HCT116 (cell line): ENCODE data around the gene SSX5. TPM values are rescaled to one million over a fixed set of nuclear protein-coding genes. Genes with fewer than 3 reads are reported as not detected.

ENCODE experiments used
- ATAC-seq: fragments of 200-7000 bp; cut with Tn5 transposase; 2 replicates; pipeline ENCODE4 v1.9.1; 2020; ENCODE audit warnings: mild to moderate bottlenecking, moderate library complexity
- BruUV-seq: library from RNA; stranded (reverse); fragments of 400-500 nt; replicated peaks from 2 replicates; lab custom pipeline; 2021; lab: Mats Ljungman, UMichigan
- CTCF ChIA-PET: fragments of 300-600 bp; sonication (Branson Sonifier 250); formaldehyde crosslinking; loops from one replicate; lab custom pipeline; 2021; ENCODE audit warnings: antibody characterized with exemption; lab: Charles Lee
- POLR2A ChIA-PET: fragments of 300-600, 350-600 bp; sonication (Branson Sonifier 250); formaldehyde crosslinking; loops from one replicate; lab custom pipeline; 2021; ENCODE audit warnings: antibody characterized with exemption; lab: Charles Lee
- RAD21 ChIA-PET, 2 experiments: fragments of 300-600 bp; sonication (Branson Sonifier 250); formaldehyde crosslinking; loops; one replicate each; lab custom pipeline; 2023; ENCODE audit warnings: low total read pairs in 2 of 2; ENCODE audit not compliant: uncharacterized antibody in 2 of 2, unreplicated experiment in 2 of 2, low non-redundant PET in 1 of 2; lab: Charles Lee
- DNase-seq: peaks from one replicate; pipeline ENCODE4 v3.0.0-alpha.2; 2010; ENCODE audit warnings: low read depth, low spot score
- H2AFZ ChIP-seq: fragments of 200-600 bp; shearing (Covaris generic), sonication (generic); 2 replicates; pipeline ENCODE4 v1.6.1; 2017; ENCODE audit warnings: low read depth, mixed run types, mixed read lengths, antibody characterized with exemption, low read length; ENCODE audit not compliant: poor library complexity, severe bottlenecking
- H3K27ac ChIP-seq: 2 replicates; pipeline ENCODE4 v1.5.1; 2012; ENCODE audit warnings: low read depth, low read length
- H3K27me3 ChIP-seq: fragments of 200-600 bp; sonication (generic); 2 replicates; pipeline ENCODE4 v1.6.1; 2016; ENCODE audit warnings: mixed run types, low read length, mixed read lengths; ENCODE audit not compliant: insufficient read depth
- H3K36me3 ChIP-seq, 2 experiments: fragments of 200-500 bp in 1 of 2; fragments of 200-600 bp in 1 of 2; sonication (Bioruptor generic) in 1 of 2; sonication (generic) in 1 of 2; 2 replicates each; pipeline versions ENCODE4 v1.5.1 to v1.6.1; 2014 to 2016; ENCODE audit warnings: low read length in 2 of 2, inconsistent platforms in 1 of 2, mixed read lengths in 1 of 2, mixed run types in 1 of 2; ENCODE audit not compliant: insufficient read depth in 2 of 2, control insufficient read depth in 1 of 2
- H3K4me1 ChIP-seq, 2 experiments: fragments of 200-600 bp in 1 of 2; sonication (generic) in 1 of 2; 2 replicates each; pipeline versions ENCODE4 v1.5.1 to v1.6.1; 2012 to 2017; ENCODE audit warnings: low read length in 2 of 2, inconsistent platforms in 1 of 2, mild to moderate bottlenecking in 1 of 2, mixed read lengths in 1 of 2, mixed run types in 1 of 2, moderate library complexity in 1 of 2; ENCODE audit not compliant: insufficient read depth in 2 of 2, control insufficient read depth in 1 of 2
- H3K4me2 ChIP-seq: fragments of 200-600 bp; sonication (generic); 2 replicates; pipeline ENCODE4 v1.6.1; 2017; ENCODE audit warnings: mixed run types, low read length, mixed read lengths
- H3K4me3 ChIP-seq, 2 experiments: fragments of 200-600 bp in 1 of 2; sonication (generic) in 1 of 2; replicated peaks in 1 of 2; 2 replicates each; pipeline ENCODE4 v1.5.1; 2011 to 2016; ENCODE audit warnings: low read length in 2 of 2, control low read depth in 1 of 2, low read depth in 1 of 2, mild to moderate bottlenecking in 1 of 2, mixed read lengths in 1 of 2, mixed run types in 1 of 2
- H3K79me2 ChIP-seq: fragments of 200-600 bp; sonication (generic); 2 replicates; pipeline ENCODE4 v1.6.1; 2017; ENCODE audit warnings: mild to moderate bottlenecking, mixed run types, low read length, moderate library complexity, mixed read lengths; ENCODE audit not compliant: insufficient read depth
- H3K9ac ChIP-seq: fragments of 200-600 bp; sonication (generic); 2 replicates; pipeline ENCODE4 v1.6.1; 2016; ENCODE audit warnings: low read length, mixed read lengths
- H3K9me2 ChIP-seq: fragments of 200-600 bp; sonication (generic), shearing (Covaris generic); 2 replicates; pipeline ENCODE4 v1.6.1; 2017; ENCODE audit warnings: mixed run types, mild to moderate bottlenecking, moderate library complexity; ENCODE audit not compliant: insufficient read depth
- H3K9me3 ChIP-seq, 2 experiments: fragments of 200-500 bp in 1 of 2; fragments of 200-600 bp in 1 of 2; sonication (Bioruptor generic) in 1 of 2; sonication (generic) in 1 of 2; 2 replicates each; pipeline ENCODE4 v1.6.1; 2014 to 2017; ENCODE audit warnings: low read length in 2 of 2, mixed read lengths in 2 of 2, inconsistent platforms in 1 of 2, low read depth in 1 of 2, mild to moderate bottlenecking in 1 of 2, mixed run types in 1 of 2, moderate library complexity in 1 of 2; ENCODE audit not compliant: control insufficient read depth in 1 of 2, insufficient read depth in 1 of 2
- H4K20me1 ChIP-seq: fragments of 200-600 bp; sonication (generic), shearing (Covaris generic); 2 replicates; pipeline ENCODE4 v1.6.1; 2017; ENCODE audit warnings: mixed run types, mild to moderate bottlenecking, moderate library complexity; ENCODE audit not compliant: insufficient read depth
- ELF1 ChIP-seq: IDR thresholded peaks from 2 replicates; pipeline ENCODE4 v1.6.1; 2012; ENCODE audit warnings: low read depth, borderline replicate concordance
- JUND ChIP-seq: IDR thresholded peaks from 2 replicates; pipeline ENCODE4 v1.6.1; 2012
- SIN3A ChIP-seq: IDR thresholded peaks from 2 replicates; pipeline ENCODE4 v1.6.1; 2012; ENCODE audit warnings: low read depth
- ZFX ChIP-seq: fragments of 450-650 bp; IDR thresholded peaks from 2 replicates; pipeline ENCODE4 v1.6.1; 2017
- intact Hi-C: fragments of 100-400 bp; cut with micrococcal nuclease; formaldehyde crosslinking; loops from 2 replicates; pipeline ENCODE4 v1.10.0; 2022
- total RNA-seq: library from RNA; stranded (reverse); gene quantifications from one replicate; pipeline ENCODE4 v1.2.1, GENCODE V29; 2021; ENCODE audit not compliant: unreplicated experiment
- TF ChIP-seq, protein P1 (sequence below), 3 experiments: fragments of 200-600 bp in 1 of 3; sonication (generic) in 1 of 3; IDR thresholded peaks in 2 of 3; conservative IDR thresholded peaks in 1 of 3; 2 replicates each; pipeline ENCODE4 v1.5.1; 2012 to 2017; ENCODE audit warnings: low read depth in 2 of 3, low read length in 2 of 3, antibody characterized with exemption in 1 of 3, borderline replicate concordance in 1 of 3, control low read depth in 1 of 3, mild to moderate bottlenecking in 1 of 3, mixed read lengths in 1 of 3, mixed run types in 1 of 3, moderate library complexity in 1 of 3; ENCODE audit not compliant: insufficient read depth in 1 of 3
- TF ChIP-seq, protein P2 (sequence below): IDR thresholded peaks from 2 replicates; pipeline ENCODE4 v1.6.1; 2011; ENCODE audit warnings: mild to moderate bottlenecking, low read length, moderate library complexity; ENCODE audit not compliant: insufficient replicate concordance; ENCODE audit errors: extremely low read depth
- TF ChIP-seq, protein P3 (sequence below): IDR thresholded peaks from 2 replicates; pipeline ENCODE4 v1.6.1; 2012

SSX5 gene
- total RNA-seq, 1 experiment from 2014 or later = not detected

DNA sequence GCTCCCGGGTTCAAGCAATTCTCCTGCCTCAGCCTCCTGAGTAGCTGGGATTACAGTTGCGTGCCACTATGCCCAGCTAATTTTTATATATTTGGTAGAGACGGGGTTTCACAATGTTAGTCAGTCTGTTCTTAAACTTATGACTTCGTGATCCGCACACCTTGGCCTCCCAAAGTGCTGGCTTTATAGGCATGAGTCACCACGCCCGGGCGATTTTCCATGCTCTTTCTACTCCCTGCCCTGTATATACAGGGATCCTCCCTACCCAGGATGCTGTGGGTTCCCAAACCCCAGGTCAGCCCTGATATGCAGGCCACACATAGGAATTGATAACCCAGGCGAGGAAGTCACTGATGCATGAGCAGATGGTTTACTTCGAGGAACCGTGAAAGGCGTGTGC, 31.4 kb downstream of the SSX5 start:
- ChIA-PET POLR2A (no interaction called here), CTCF (no interaction called here), RAD21 (no interaction called here)
- Histone ChIP-seq H3K9me3 (no peaks in the 10 kb centered on the region), H3K79me2 (no peaks in the 10 kb centered on the region), H2AFZ (no peak overlapping the region), H3K36me3 (no peaks in the 10 kb centered on the region), H3K9ac (no peak overlapping the region), H3K27ac (no peak overlapping the region), H3K4me3 (no peak overlapping the region), H4K20me1 (no peaks in the 10 kb centered on the region), H3K4me1 (no peaks in the 10 kb centered on the region), H3K27me3 (no peaks in the 10 kb centered on the region; the same call in 1 of the 2 replicates), H3K4me2 (no peak overlapping the region), H3K9me2 (no peaks in the 10 kb centered on the region)
- TF ChIP-seq JUND = no peak
- no TSS peak for BruUV-seq
- ATAC-seq (no peak), DNase-seq (no peak)
- intact Hi-C loops = no loop called here

DNA sequence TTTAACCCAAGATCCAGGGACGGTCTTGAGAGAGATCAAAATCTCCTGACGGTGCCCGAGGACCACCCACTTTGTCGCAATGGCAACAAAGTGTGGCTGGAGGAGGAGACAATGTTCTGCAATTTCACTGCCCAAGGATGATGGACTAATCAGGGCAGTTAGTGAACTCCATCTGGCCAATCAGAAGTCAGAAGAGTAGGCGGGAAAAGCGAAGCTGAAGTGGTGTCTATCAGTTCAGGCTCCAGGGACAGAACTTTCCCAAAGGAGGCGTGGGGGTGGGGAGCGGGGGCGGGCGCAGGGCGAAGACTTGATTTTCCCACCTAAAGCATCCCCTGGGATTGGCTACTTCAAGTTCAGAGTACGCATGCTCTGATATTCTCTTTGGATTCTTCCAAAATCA, 40.6 kb downstream of the SSX5 start:
- BruUV-seq = no TSS peak
- Histone ChIP-seq H3K9me2 (no peaks in the 10 kb centered on the region), H3K9me3 (no peaks in the 10 kb centered on the region), H3K9ac (no peak overlapping the region), H3K4me1 (no peaks in the 10 kb centered on the region)
- intact Hi-C loops = no loop called here
- DNase-seq = no peak
- RAD21 ChIA-PET = no interaction called here
- no peak for ATAC-seq
- no peak for TF ChIP-seq SIN3A
- TF ChIP-seq, protein P1, sequence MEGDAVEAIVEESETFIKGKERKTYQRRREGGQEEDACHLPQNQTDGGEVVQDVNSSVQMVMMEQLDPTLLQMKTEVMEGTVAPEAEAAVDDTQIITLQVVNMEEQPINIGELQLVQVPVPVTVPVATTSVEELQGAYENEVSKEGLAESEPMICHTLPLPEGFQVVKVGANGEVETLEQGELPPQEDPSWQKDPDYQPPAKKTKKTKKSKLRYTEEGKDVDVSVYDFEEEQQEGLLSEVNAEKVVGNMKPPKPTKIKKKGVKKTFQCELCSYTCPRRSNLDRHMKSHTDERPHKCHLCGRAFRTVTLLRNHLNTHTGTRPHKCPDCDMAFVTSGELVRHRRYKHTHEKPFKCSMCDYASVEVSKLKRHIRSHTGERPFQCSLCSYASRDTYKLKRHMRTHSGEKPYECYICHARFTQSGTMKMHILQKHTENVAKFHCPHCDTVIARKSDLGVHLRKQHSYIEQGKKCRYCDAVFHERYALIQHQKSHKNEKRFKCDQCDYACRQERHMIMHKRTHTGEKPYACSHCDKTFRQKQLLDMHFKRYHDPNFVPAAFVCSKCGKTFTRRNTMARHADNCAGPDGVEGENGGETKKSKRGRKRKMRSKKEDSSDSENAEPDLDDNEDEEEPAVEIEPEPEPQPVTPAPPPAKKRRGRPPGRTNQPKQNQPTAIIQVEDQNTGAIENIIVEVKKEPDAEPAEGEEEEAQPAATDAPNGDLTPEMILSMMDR (IDR thresholded peaks at IDR 0.05 in 2 of 3, conservative IDR thresholded peaks at IDR 0.05 in 1 of 3; ENCODE audit: borderline replicate concordance in 1 of 3, insufficient read depth in 1 of 3, low read depth in 2 of 3, low read length in 2 of 3) = no peak
- TF ChIP-seq, protein P2, sequence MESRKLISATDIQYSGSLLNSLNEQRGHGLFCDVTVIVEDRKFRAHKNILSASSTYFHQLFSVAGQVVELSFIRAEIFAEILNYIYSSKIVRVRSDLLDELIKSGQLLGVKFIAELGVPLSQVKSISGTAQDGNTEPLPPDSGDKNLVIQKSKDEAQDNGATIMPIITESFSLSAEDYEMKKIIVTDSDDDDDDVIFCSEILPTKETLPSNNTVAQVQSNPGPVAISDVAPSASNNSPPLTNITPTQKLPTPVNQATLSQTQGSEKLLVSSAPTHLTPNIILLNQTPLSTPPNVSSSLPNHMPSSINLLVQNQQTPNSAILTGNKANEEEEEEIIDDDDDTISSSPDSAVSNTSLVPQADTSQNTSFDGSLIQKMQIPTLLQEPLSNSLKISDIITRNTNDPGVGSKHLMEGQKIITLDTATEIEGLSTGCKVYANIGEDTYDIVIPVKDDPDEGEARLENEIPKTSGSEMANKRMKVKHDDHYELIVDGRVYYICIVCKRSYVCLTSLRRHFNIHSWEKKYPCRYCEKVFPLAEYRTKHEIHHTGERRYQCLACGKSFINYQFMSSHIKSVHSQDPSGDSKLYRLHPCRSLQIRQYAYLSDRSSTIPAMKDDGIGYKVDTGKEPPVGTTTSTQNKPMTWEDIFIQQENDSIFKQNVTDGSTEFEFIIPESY = no peak
- no peak for TF ChIP-seq ELF1
- no peak for TF ChIP-seq ZFX
- TF ChIP-seq, protein P3, sequence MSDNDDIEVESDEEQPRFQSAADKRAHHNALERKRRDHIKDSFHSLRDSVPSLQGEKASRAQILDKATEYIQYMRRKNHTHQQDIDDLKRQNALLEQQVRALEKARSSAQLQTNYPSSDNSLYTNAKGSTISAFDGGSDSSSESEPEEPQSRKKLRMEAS = no peak
- TF ChIP-seq, all 23 proteins: peak for 0
- Histone ChIP-seq H3K79me2 (no peaks in the 10 kb centered on the region), H2AFZ (no peak overlapping the region), H3K4me2 (no peak overlapping the region), H3K27ac (no peak overlapping the region), H3K4me3 (no peak overlapping the region), H3K27me3 (no peaks in the 10 kb centered on the region; the same call in 1 of the 2 replicates), H4K20me1 (no peaks in the 10 kb centered on the region), H3K36me3 (no peaks in the 10 kb centered on the region)
- CTCF ChIA-PET = no interaction called here
- POLR2A ChIA-PET = no interaction called here
